Endothelial cell (in vitro differentiated cells): ENCODE data around the gene DYSF. TPM values are rescaled to one million over a fixed set of nuclear protein-coding genes. Genes with fewer than 3 reads are reported as not detected.

Experiments
- DNase-seq: peaks from one replicate; pipeline ENCODE4 v3.0.0; 2021; ENCODE audit warnings: low spot score
- H3K27ac Mint-ChIP-seq: one replicate; pipeline ENCODE4 v1.8.0; 2021; ENCODE audit warnings: mixed read lengths, inconsistent platforms; ENCODE audit not compliant: unreplicated experiment
- H3K27me3 Mint-ChIP-seq: one replicate; pipeline ENCODE4 v1.8.0; 2021; ENCODE audit warnings: mild to moderate bottlenecking, moderate library complexity, mixed read lengths, inconsistent platforms; ENCODE audit not compliant: unreplicated experiment
- H3K36me3 Mint-ChIP-seq: one replicate; pipeline ENCODE4 v1.8.0; 2021; ENCODE audit warnings: mild to moderate bottlenecking, low read depth, mixed read lengths, inconsistent platforms; ENCODE audit not compliant: unreplicated experiment
- H3K4me1 Mint-ChIP-seq: one replicate; pipeline ENCODE4 v1.8.0; 2021; ENCODE audit warnings: mild to moderate bottlenecking, mixed read lengths, inconsistent platforms; ENCODE audit not compliant: unreplicated experiment
- H3K4me3 Mint-ChIP-seq: one replicate; pipeline ENCODE4 v1.8.0; 2021; ENCODE audit warnings: mild to moderate bottlenecking, mixed read lengths, inconsistent platforms; ENCODE audit not compliant: unreplicated experiment
- H3K9me3 Mint-ChIP-seq: one replicate; pipeline ENCODE4 v1.8.0; 2021; ENCODE audit warnings: mixed read lengths, inconsistent platforms; ENCODE audit not compliant: unreplicated experiment
- CTCF ChIP-seq: fragments of 200-600 bp; sonication (generic); IDR thresholded peaks from one replicate; pipeline ENCODE4 v1.5.0; 2021; ENCODE audit warnings: antibody characterized with exemption; ENCODE audit not compliant: unreplicated experiment
- total RNA-seq: library from RNA; stranded (reverse); fragmentation: NEBNext Ultra II Directional; extraction: Animal tissue kit (Norgen Biotek cat#: 25700); gene quantifications from one replicate; pipeline ENCODE4 v1.2.1, GENCODE V29; 2021; ENCODE audit not compliant: unreplicated experiment

DYSF gene
- total RNA-seq, 1 donor from 2014 or later: 566 TPM

- Mint-ChIP-seq H3K27ac (peak overlapping the region; percentile 92), H3K27me3 (peaks cover 27% of the 10 kb centered on the region), H3K9me3 (no peaks in the 10 kb centered on the region), H3K4me1 (peaks cover 50% of the 10 kb centered on the region), H3K36me3 (peaks cover 79% of the 10 kb centered on the region), H3K4me3 (peak overlapping the region; percentile 29)
- peak; percentile 48 for DNase-seq
- peak; percentile 73 for TF ChIP-seq CTCF
Observed at GRCh38 chr2:71530641-71531332, 77.4 kb downstream of the DYSF start.

GRCh38 chr2:71531522-71532047 lies 78.2 kb downstream of the DYSF start:
- Mint-ChIP-seq H3K36me3 (peaks cover 85% of the 10 kb centered on the region), H3K4me1 (peaks cover 48% of the 10 kb centered on the region), H3K9me3 (no peaks in the 10 kb centered on the region), H3K4me3 (no peak overlapping the region), H3K27me3 (peaks cover 29% of the 10 kb centered on the region), H3K27ac (peak overlapping the region; percentile 25)
- DNase-seq: no peak
- no peak for TF ChIP-seq CTCF

DNA sequence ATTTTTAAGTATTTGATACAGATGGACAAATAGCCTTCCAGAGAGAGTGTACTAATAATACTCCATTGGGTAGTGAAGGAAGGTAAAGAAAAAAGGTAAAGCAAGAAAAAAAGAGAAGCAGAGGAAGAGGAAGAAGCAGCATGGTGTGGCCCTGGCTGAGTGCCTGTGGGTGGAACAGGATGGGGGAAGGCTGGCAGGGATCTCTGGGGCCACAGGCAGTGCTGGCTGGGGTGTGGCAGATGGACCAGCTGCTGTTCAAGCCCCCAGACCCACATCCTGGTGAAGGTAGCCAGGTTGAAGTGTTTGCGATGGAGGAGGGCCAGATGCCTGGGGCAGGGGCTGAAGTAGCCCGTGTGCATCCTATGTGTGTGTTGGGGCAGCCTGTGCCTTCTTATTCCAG lies 79.0 kb downstream of the DYSF start:
- no peak for TF ChIP-seq CTCF
- Mint-ChIP-seq H3K9me3 (no peaks in the 10 kb centered on the region), H3K4me1 (peaks cover 45% of the 10 kb centered on the region), H3K27me3 (peaks cover 28% of the 10 kb centered on the region), H3K27ac (peak overlapping the region; percentile 17), H3K4me3 (peak overlapping the region; percentile 76), H3K36me3 (peaks cover 88% of the 10 kb centered on the region)
- no peak for DNase-seq

- no peak for TF ChIP-seq CTCF
- no peak overlapping the region for H3K27ac Mint-ChIP-seq
- DNase-seq: no peak
- H3K9me3 Mint-ChIP-seq: no peaks in the 10 kb centered on the region
- peaks cover 88% of the 10 kb centered on the region for H3K36me3 Mint-ChIP-seq
- H3K27me3 Mint-ChIP-seq: peaks cover 16% of the 10 kb centered on the region
- H3K4me3 Mint-ChIP-seq: peak overlapping the region; percentile 65
- peaks cover 27% of the 10 kb centered on the region for H3K4me1 Mint-ChIP-seq
Observed at GRCh38 chr2:71534201-71534600, 80.8 kb downstream of the DYSF start.

DNA sequence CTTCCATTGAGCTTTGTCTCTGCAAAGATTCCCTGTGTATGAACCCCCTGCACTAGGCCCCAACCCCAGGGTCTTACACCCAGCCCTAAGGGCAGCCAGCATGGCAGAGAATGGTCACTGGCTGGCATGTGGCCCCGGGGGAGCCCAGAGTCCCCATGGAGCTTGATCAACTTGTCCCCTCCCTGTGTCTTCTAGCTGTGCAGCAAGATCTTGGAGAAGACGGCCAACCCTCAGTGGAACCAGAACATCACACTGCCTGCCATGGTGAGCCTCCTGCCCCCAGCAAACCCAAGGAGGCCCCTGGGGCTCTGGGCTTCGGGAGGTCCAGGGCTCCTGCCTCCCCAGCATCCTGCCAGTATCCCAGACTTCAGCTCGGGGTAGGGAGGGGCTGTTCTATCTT lies 81.5 kb downstream of the DYSF start:
- Mint-ChIP-seq H3K27me3 (peaks cover 12% of the 10 kb centered on the region), H3K27ac (no peak overlapping the region), H3K9me3 (no peaks in the 10 kb centered on the region), H3K4me1 (peaks cover 20% of the 10 kb centered on the region), H3K36me3 (peaks cover 87% of the 10 kb centered on the region), H3K4me3 (no peak overlapping the region)
- DNase-seq: no peak
- no peak for TF ChIP-seq CTCF
